K562 (cell line): ENCODE results near the gene ALOX12B. TPM values are rescaled to one million over a fixed set of nuclear protein-coding genes. Genes with fewer than 3 reads are reported as not detected.

ENCODE experiments used
- ATAC-seq: fragments of 200-7000 bp; cut with Tn5 transposase; 3 replicates; pipeline ENCODE4 v1.9.1; 2020; ENCODE audit warnings: moderate library complexity
- BruUV-seq: library from RNA; stranded (reverse); fragments of 400-500 nt; replicated peaks from 2 replicates; lab custom pipeline; 2021; lab: Mats Ljungman, UMichigan
- CTCF ChIA-PET: fragments of 300-600 bp; formaldehyde crosslinking; extraction: SDS; loops from one replicate; lab custom pipeline; 2021; ENCODE audit warnings: low intra/inter-chr PET ratio; lab: Yijun Ruan, JAX
- POLR2A ChIA-PET: fragments of 300-600, 350-650 bp; sonication (Branson Sonifier 250); formaldehyde crosslinking; extraction: SDS; loops from one replicate; lab custom pipeline; 2021; ENCODE audit warnings: antibody characterized with exemption, inconsistent platforms; lab: Yijun Ruan, JAX
- DNase-seq, 4 experiments: peaks; one replicate each; pipeline versions ENCODE4 v3.0.0 to v3.0.0-alpha.2; 2011 to 2018; ENCODE audit warnings: low spot score in 3 of 4, mixed read lengths in 3 of 4; ENCODE audit errors: extremely low read depth in 1 of 4
- FAIRE-seq: peaks from 2 replicates; lab custom pipeline; 2011; peaks lifted over from hg19 to GRCh38; lab: Jason Lieb, UNC
- H2AFZ ChIP-seq: 2 replicates; pipeline ENCODE4 v1.6.0; 2011; ENCODE audit warnings: low read depth, low read length, control low read depth, inconsistent platforms
- H3K27ac ChIP-seq: fragments of 200-600 bp; 3 replicates; pipeline ENCODE4 v1.8.0; 2011; ENCODE audit warnings: low read depth, mild to moderate bottlenecking, control low read depth, inconsistent platforms, low read length, moderate library complexity, mixed read lengths; ENCODE audit errors: extremely low read depth
- H3K27me3 ChIP-seq, 2 experiments: fragments of 300-600 bp in 1 of 2; 2 replicates in 1 of 2; 3 replicates in 1 of 2; pipeline versions ENCODE4 v1.6.0 to v1.8.0; 2011; ENCODE audit warnings: inconsistent platforms in 2 of 2, low read length in 2 of 2, mild to moderate bottlenecking in 1 of 2, mixed read lengths in 1 of 2, moderate library complexity in 1 of 2; ENCODE audit not compliant: control insufficient read depth in 2 of 2, insufficient read depth in 2 of 2
- H3K36me3 ChIP-seq: fragments of 300-600 bp; 3 replicates; pipeline ENCODE4 v1.8.0; 2011; ENCODE audit warnings: mild to moderate bottlenecking, low read length, inconsistent platforms; ENCODE audit not compliant: control insufficient read depth, insufficient read depth
- H3K4me1 ChIP-seq, 2 experiments: fragments of 200-600 bp in 1 of 2; replicated peaks in 1 of 2; 2 replicates in 1 of 2; 3 replicates in 1 of 2; pipeline versions ENCODE4 v1.5.1 to v1.8.0; 2011; ENCODE audit warnings: inconsistent platforms in 2 of 2, low read length in 2 of 2, mild to moderate bottlenecking in 1 of 2, mixed read lengths in 1 of 2, moderate library complexity in 1 of 2; ENCODE audit not compliant: control insufficient read depth in 2 of 2, insufficient read depth in 2 of 2
- H3K4me2 ChIP-seq: 2 replicates; pipeline ENCODE4 v1.6.1; 2011; ENCODE audit warnings: low read length, control low read depth, inconsistent platforms, mixed read lengths; ENCODE audit not compliant: insufficient read depth
- H3K4me3 ChIP-seq: fragments of 200-600 bp; sonication (generic), shearing (Covaris generic); 2 replicates; pipeline ENCODE4 v1.5.1; 2016; ENCODE audit warnings: control low read depth, inconsistent platforms
- H3K79me2 ChIP-seq: fragments of 200-600 bp; 3 replicates; pipeline ENCODE4 v1.8.0; 2011; ENCODE audit warnings: low read length, inconsistent platforms; ENCODE audit not compliant: control insufficient read depth, insufficient read depth
- H3K9ac ChIP-seq, 2 experiments: 2 replicates each; pipeline versions ENCODE4 v1.6.0 to v1.6.1; 2011; ENCODE audit warnings: low read depth in 2 of 2, low read length in 2 of 2, control low read depth in 1 of 2, inconsistent platforms in 1 of 2, mild to moderate bottlenecking in 1 of 2, mixed read lengths in 1 of 2; ENCODE audit not compliant: insufficient read depth in 1 of 2
- H3K9me1 ChIP-seq: one replicate; pipeline ENCODE4 v1.6.0; 2011; ENCODE audit warnings: inconsistent platforms, mild to moderate bottlenecking, low read length, moderate library complexity; ENCODE audit not compliant: control insufficient read depth, insufficient read depth
- H3K9me3 ChIP-seq: replicated peaks from 2 replicates; pipeline ENCODE4 v1.5.1; 2011; ENCODE audit warnings: low read depth, low read length, inconsistent platforms; ENCODE audit not compliant: control insufficient read depth, insufficient read depth
- H4K20me1 ChIP-seq: replicated peaks from 2 replicates; pipeline ENCODE4 v1.6.1; 2011; ENCODE audit warnings: low read length, inconsistent platforms, mixed read lengths; ENCODE audit not compliant: control insufficient read depth, insufficient read depth
- RBBP5 ChIP-seq: fragments of 200-600 bp; sonication (generic); IDR thresholded peaks from 2 replicates; pipeline ENCODE4 v1.6.1; 2012; ENCODE audit warnings: borderline replicate concordance, mild to moderate bottlenecking, low read length, control low read depth, inconsistent platforms; ENCODE audit not compliant: insufficient read depth, poor library complexity, severe bottlenecking
- RBM25 ChIP-seq: fragments of 200-400 bp; formaldehyde crosslinking; IDR thresholded peaks from 2 replicates; pipeline ENCODE4 v1.6.1; 2018; ENCODE audit warnings: low read length, low read depth, moderate library complexity; ENCODE audit not compliant: severe bottlenecking
- SNIP1 ChIP-seq: fragments of 450-650 bp; IDR thresholded peaks from 2 replicates; pipeline ENCODE4 v1.7.1; 2017; ENCODE audit warnings: low read depth, mild to moderate bottlenecking
- ZNF24 ChIP-seq: fragments of 450-650 bp; IDR thresholded peaks from 2 replicates; pipeline ENCODE4 v1.6.1; 2016
- ZNF785 ChIP-seq: fragments of 250-450 bp; sonication (Bioruptor Pico); IDR thresholded peaks from 2 replicates; pipeline ENCODE4 v1.4.0; 2020; ENCODE audit warnings: mild to moderate bottlenecking
- WGBS: fragments of 100-300 bp; shearing (Covaris generic); methylation state at CpG from one replicate; pipeline ENCODE4 v1.1.6; 2016; ENCODE audit warnings: low coverage, mixed read lengths; ENCODE audit not compliant: insufficient coverage; ENCODE audit errors: missing lambda C conversion rate; 5-methylcytosine and 5-hydroxymethylcytosine counted together
- in situ Hi-C: fragments of 300-500 bp; cut with MboI; formaldehyde crosslinking; loops from 4 replicates; pipeline ENCODE4 v1.15.0; 2018; ENCODE audit warnings: inconsistent platforms, mixed read lengths
- intact Hi-C: fragments of 100-400 bp; cut with micrococcal nuclease; formaldehyde crosslinking; loops from 2 replicates; pipeline ENCODE4 v1.14.2; 2022
- polyA plus RNA-seq, 8 experiments: library from polyadenylated mRNA; depleted of rRNA in 4 of 8; stranded (reverse) in 5 of 8; unstranded in 3 of 8; fragments of >200 nt; fragmentation: Nextera tagmentation in 2 of 8; fragmentation: Illumina TruSeq in 1 of 8; extraction: Ambion mirVana in 2 of 8; extraction: Trizol in 1 of 8; gene quantifications; 2 replicates each; pipeline versions ENCODE4 v1.2.1 to v1.2.3, GENCODE V29; 2011 to 2014; ENCODE audit warnings: inconsistent platforms in 1 of 8, missing spikeins in 1 of 8
- total RNA-seq, 7 experiments: library from RNA; depleted of rRNA in 6 of 7; stranded (reverse); fragments of >200 nt in 6 of 7; fragmentation: Illumina TruSeq in 2 of 7; extraction: Trizol in 2 of 7; gene quantifications; 2 replicates each; pipeline versions ENCODE4 v1.2.1 to v1.2.3, GENCODE V29; 2011 to 2021; ENCODE audit warnings: low replicate concordance in 1 of 7
- TF ChIP-seq, protein P1 (sequence below): sonication (generic); formaldehyde crosslinking; IDR thresholded peaks from 2 replicates; pipeline ENCODE4 v1.8.1; 2022; ENCODE audit warnings: missing genetic modification reagents
- TF ChIP-seq, protein P2 (sequence below), 2 experiments: IDR thresholded peaks; 2 replicates each; pipeline ENCODE4 v1.6.1; 2012; ENCODE audit warnings: improper control_type of control experiment in 2 of 2, low read depth in 2 of 2, low read length in 2 of 2, borderline replicate concordance in 1 of 2
- TF ChIP-seq, protein P3 (sequence below): sonication (generic); formaldehyde crosslinking; IDR thresholded peaks from 2 replicates; pipeline ENCODE4 v1.9.0; 2022; ENCODE audit warnings: mild to moderate bottlenecking, missing genetic modification reagents

The ALOX12B gene
- total and polyA plus RNA-seq, 9 of the 15 experiments (the other 6 are each of a cell fraction or from before 2014, with no cell fraction given): not detected

DNA sequence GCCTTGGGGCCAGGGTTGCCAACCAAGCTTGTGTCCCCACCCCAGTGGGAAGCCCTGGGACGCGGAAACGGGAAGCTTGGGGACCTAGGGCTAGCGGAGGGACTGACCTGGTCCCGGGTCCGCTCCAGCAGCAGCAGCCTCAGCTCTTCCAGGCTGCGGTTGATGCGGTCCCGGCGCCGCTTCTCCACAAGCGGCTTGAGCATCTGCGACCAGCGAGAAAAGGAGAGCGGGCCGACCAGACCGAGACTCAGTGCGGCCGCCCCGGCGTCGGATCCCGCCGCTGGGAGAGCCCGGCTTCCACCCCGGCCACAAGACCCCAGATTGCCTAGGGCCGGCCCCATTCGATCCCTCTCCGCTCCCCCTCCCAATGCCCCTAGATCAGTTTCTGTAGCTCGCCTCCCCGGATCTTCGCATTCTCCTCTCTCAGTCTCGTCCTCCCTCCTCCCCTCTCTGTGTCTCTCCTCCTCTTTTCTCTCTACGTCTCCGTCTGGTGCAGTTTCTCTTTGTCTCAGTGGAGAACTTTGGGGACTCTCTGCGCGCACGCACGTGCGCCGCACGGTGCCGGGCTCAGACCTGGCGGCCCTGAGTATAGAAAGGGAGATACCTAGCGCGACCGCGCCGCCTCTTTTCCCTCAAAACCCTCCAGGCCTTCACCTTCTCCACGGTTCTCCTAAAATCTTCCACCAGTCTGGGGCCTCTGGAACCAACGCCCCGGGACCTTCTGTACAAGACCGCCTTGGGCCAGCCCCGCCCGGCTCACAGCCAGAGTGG lies 35.6 kb upstream of the ALOX12B start:
- 6% methylated on average over 32 of the region's 55 CpGs for WGBS
- intact Hi-C loops: loop anchor here (5.0 to 10.0 kb wide), 3 partner anchors 49 to 288 kb away; partner anchors contain the start of gene KDM6B
- no peak for TF ChIP-seq SNIP1
- no peak for TF ChIP-seq ZNF785
- peak; percentile 41 for TF ChIP-seq RBBP5
- TF ChIP-seq, protein P1, sequence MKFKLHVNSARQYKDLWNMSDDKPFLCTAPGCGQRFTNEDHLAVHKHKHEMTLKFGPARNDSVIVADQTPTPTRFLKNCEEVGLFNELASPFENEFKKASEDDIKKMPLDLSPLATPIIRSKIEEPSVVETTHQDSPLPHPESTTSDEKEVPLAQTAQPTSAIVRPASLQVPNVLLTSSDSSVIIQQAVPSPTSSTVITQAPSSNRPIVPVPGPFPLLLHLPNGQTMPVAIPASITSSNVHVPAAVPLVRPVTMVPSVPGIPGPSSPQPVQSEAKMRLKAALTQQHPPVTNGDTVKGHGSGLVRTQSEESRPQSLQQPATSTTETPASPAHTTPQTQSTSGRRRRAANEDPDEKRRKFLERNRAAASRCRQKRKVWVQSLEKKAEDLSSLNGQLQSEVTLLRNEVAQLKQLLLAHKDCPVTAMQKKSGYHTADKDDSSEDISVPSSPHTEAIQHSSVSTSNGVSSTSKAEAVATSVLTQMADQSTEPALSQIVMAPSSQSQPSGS (CRISPR knock-in tag): no peak
- TF ChIP-seq RBM25: no peak
- TF ChIP-seq, protein P2, sequence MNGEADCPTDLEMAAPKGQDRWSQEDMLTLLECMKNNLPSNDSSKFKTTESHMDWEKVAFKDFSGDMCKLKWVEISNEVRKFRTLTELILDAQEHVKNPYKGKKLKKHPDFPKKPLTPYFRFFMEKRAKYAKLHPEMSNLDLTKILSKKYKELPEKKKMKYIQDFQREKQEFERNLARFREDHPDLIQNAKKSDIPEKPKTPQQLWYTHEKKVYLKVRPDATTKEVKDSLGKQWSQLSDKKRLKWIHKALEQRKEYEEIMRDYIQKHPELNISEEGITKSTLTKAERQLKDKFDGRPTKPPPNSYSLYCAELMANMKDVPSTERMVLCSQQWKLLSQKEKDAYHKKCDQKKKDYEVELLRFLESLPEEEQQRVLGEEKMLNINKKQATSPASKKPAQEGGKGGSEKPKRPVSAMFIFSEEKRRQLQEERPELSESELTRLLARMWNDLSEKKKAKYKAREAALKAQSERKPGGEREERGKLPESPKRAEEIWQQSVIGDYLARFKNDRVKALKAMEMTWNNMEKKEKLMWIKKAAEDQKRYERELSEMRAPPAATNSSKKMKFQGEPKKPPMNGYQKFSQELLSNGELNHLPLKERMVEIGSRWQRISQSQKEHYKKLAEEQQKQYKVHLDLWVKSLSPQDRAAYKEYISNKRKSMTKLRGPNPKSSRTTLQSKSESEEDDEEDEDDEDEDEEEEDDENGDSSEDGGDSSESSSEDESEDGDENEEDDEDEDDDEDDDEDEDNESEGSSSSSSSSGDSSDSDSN (IDR thresholded peaks at IDR 0.05; ENCODE audit: borderline replicate concordance in 1 of 2, low read depth in 2 of 2, low read length in 2 of 2): 0 out of 4 replicates have a peak, but pooled peaks of 1 of the 2 experiments have one; percentile 60
- TF ChIP-seq, protein P3, sequence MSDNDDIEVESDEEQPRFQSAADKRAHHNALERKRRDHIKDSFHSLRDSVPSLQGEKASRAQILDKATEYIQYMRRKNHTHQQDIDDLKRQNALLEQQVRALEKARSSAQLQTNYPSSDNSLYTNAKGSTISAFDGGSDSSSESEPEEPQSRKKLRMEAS (CRISPR knock-in tag): peak; percentile 84
- TF ChIP-seq ZNF24: no peak

More for the DNA sequence above, 35.6 kb upstream of the ALOX12B start:
- Histone ChIP-seq H3K4me1 (peaks cover 26 to 69% of the 10 kb centered on the region in 2 experiments), H3K4me2 (peak overlapping the region; percentile 87), H3K9ac (peak overlapping the region in 1 of 2 experiments; percentile 85; a peak in 2 of 4 replicates), H3K27ac (no peak overlapping the region), H3K27me3 (0 out of 5 replicates have a peak, but pooled peaks cover 0 to 11% of the 10 kb centered on the region in 2 experiments), H3K9me3 (no peaks in the 10 kb centered on the region), H3K4me3 (peak overlapping the region; percentile 65), H3K9me1 (no peaks in the 10 kb centered on the region), H3K36me3 (no peaks in the 10 kb centered on the region), H4K20me1 (peaks cover 8% of the 10 kb centered on the region; the same call in 1 of the 2 replicates), H2AFZ (peak overlapping the region; percentile 82), H3K79me2 (no peaks in the 10 kb centered on the region)
- in situ Hi-C loops: loop anchor here (5.0 kb wide), 2 partner anchors 99 to 179 kb away; no protein-coding TSS in a partner anchor
- DNase-seq (peak in 1 of 4 experiments; percentile 24), ATAC-seq (no peak), FAIRE-seq (no peak)
- POLR2A ChIA-PET: interaction anchor here (0.6 to 2.1 kb wide), 2 partner anchors 15 to 50 kb away, joined by 3 to 5 read pairs; no protein-coding TSS in a partner anchor
- CTCF ChIA-PET: no interaction called here
- BruUV-seq: no TSS peak
